SK-N-SH (cell line): Measurements from ENCODE around the gene ZSCAN5C.
"Not testable (repeated sequence)": the region's sequence is repeated elsewhere in the genome, so short reads cannot be mapped to it uniquely, and the experiment has no call there.

Experiments used
- CTCF ChIP-seq: fragments of 200-600 bp; sonication (generic); IDR thresholded peaks from 2 replicates; pipeline ENCODE4 v1.6.1; 2017; ENCODE audit warnings: antibody characterized with exemption, mild to moderate bottlenecking, moderate library complexity
- PBX3 ChIP-seq: IDR thresholded peaks from 2 replicates; pipeline ENCODE4; 2012

GRCh38 chr19:56210036-56210435 lies 8.0 kb downstream of the ZSCAN5C start:
- TF ChIP-seq PBX3, CTCF: not testable (repeated sequence)
